Duodenal mucosa (tissue), 2 donors: ENCODE results near the gene NUP43.
"Not testable (repeated sequence)": the region's sequence is repeated elsewhere in the genome, so short reads cannot be mapped to it uniquely, and the experiment has no call there.

ENCODE experiments used
- H3K27ac ChIP-seq: one replicate; pipeline ENCODE4 v1.7.0; 2013; ENCODE audit warnings: low read depth, low read length
- H3K27me3 ChIP-seq, 2 donors: one replicate each; pipeline ENCODE4 v1.7.0; 2013; ENCODE audit warnings: low read length in 2 of 2, control low read depth in 1 of 2; ENCODE audit not compliant: insufficient read depth in 2 of 2, control insufficient read depth in 1 of 2
- H3K36me3 ChIP-seq, 2 donors: one replicate each; pipeline ENCODE4 v1.7.0; 2013; ENCODE audit warnings: low read length in 2 of 2, control low read depth in 1 of 2; ENCODE audit not compliant: insufficient read depth in 2 of 2, control insufficient read depth in 1 of 2
- H3K4me1 ChIP-seq, 2 donors: one replicate each; pipeline ENCODE4 v1.7.0; 2013; ENCODE audit warnings: low read length in 2 of 2, control low read depth in 1 of 2; ENCODE audit not compliant: insufficient read depth in 2 of 2, control insufficient read depth in 1 of 2
- H3K4me3 ChIP-seq, 2 donors: one replicate each; pipeline ENCODE4 v1.7.0; 2013; ENCODE audit warnings: low read length in 2 of 2, low read depth in 1 of 2
- H3K9ac ChIP-seq, 2 donors: one replicate each; pipeline ENCODE4 v1.7.0; 2013; ENCODE audit warnings: low read length in 2 of 2, low read depth in 1 of 2
- H3K9me3 ChIP-seq, 2 donors: one replicate each; pipeline ENCODE4 v1.7.0; 2013; ENCODE audit warnings: low read length in 2 of 2, control low read depth in 1 of 2; ENCODE audit not compliant: control insufficient read depth in 1 of 2

Gene NUP43

GRCh38 chr6:149763866-149764265, 17.5 kb upstream of the NUP43 start:
- Histone ChIP-seq H3K4me1 (no peaks in the 10 kb centered on the region), H3K27ac (no peak overlapping the region), H3K4me3 (no peak overlapping the region), H3K9ac (no peak overlapping the region), H3K36me3 (peaks cover 0 to 13% of the 10 kb centered on the region in 2 donors), H3K9me3 (no peaks in the 10 kb centered on the region), H3K27me3 (no peaks in the 10 kb centered on the region)

- H3K9ac ChIP-seq = no peak overlapping the region
- no peaks in the 10 kb centered on the region for H3K27me3 ChIP-seq
- H3K4me1 ChIP-seq = no peaks in the 10 kb centered on the region
- H3K4me3 ChIP-seq = no peak overlapping the region
- peaks cover 0 to 5% of the 10 kb centered on the region in 2 donors for H3K36me3 ChIP-seq
- no peak overlapping the region for H3K27ac ChIP-seq
- no peaks in the 10 kb centered on the region for H3K9me3 ChIP-seq
Measured at GRCh38 chr6:149761438-149761837, 15.1 kb upstream of the NUP43 start.

GRCh38 chr6:149756261-149756636, 9.9 kb upstream of the NUP43 start:
- H3K4me1 ChIP-seq = peaks cover under 1 to 6% of the 10 kb centered on the region in 2 donors
- no peaks in the 10 kb centered on the region for H3K27me3 ChIP-seq
- H3K36me3 ChIP-seq = no peaks in the 10 kb centered on the region
- H3K4me3 ChIP-seq = no peak overlapping the region
- no peak overlapping the region for H3K9ac ChIP-seq
- no peak overlapping the region for H3K27ac ChIP-seq
- no peaks in the 10 kb centered on the region for H3K9me3 ChIP-seq

- Histone ChIP-seq H3K27ac (no peak overlapping the region), H3K4me3 (no peak overlapping the region), H3K9ac (no peak overlapping the region), H3K27me3 (no peaks in the 10 kb centered on the region), H3K36me3 (no peaks in the 10 kb centered on the region), H3K4me1 (peaks cover 7 to 8% of the 10 kb centered on the region in 2 donors), H3K9me3 (no peaks in the 10 kb centered on the region)
Measured at GRCh38 chr6:149755300-149756260, 9.3 kb upstream of the NUP43 start.

- no peaks in the 10 kb centered on the region for H3K9me3 ChIP-seq
- H3K9ac ChIP-seq = no peak overlapping the region
- no peak overlapping the region for H3K27ac ChIP-seq
- no peaks in the 10 kb centered on the region for H3K27me3 ChIP-seq
- no peak overlapping the region for H3K4me3 ChIP-seq
- peaks cover 11 to 12% of the 10 kb centered on the region in 2 donors for H3K4me1 ChIP-seq
- H3K36me3 ChIP-seq = no peaks in the 10 kb centered on the region
Measured at GRCh38 chr6:149754548-149754947, 8.2 kb upstream of the NUP43 start.

GRCh38 chr6:149753374-149753637, 7.0 kb upstream of the NUP43 start:
- H3K9me3 ChIP-seq, H3K27me3 ChIP-seq, H3K4me3 ChIP-seq, H3K27ac ChIP-seq, H3K36me3 ChIP-seq, H3K9ac ChIP-seq: not testable (repeated sequence)
- H3K4me1 ChIP-seq = peaks cover 12 to 14% of the 10 kb centered on the region in 2 donors

- no peaks in the 10 kb centered on the region for H3K9me3 ChIP-seq
- no peak overlapping the region for H3K4me3 ChIP-seq
- no peaks in the 10 kb centered on the region for H3K36me3 ChIP-seq
- no peak overlapping the region for H3K9ac ChIP-seq
- no peaks in the 10 kb centered on the region for H3K27me3 ChIP-seq
- peaks cover 12 to 14% of the 10 kb centered on the region in 2 donors for H3K4me1 ChIP-seq
- no peak overlapping the region for H3K27ac ChIP-seq
Measured at GRCh38 chr6:149752600-149753373, 6.5 kb upstream of the NUP43 start.

GRCh38 chr6:149751920-149752319, 5.6 kb upstream of the NUP43 start:
- not testable (repeated sequence) for H3K27ac ChIP-seq, H3K9me3 ChIP-seq, H3K9ac ChIP-seq, H3K4me3 ChIP-seq, H3K27me3 ChIP-seq, H3K36me3 ChIP-seq
- peaks cover 14 to 17% of the 10 kb centered on the region in 2 donors for H3K4me1 ChIP-seq

GRCh38 chr6:149751239-149751638, 4.9 kb upstream of the NUP43 start:
- Histone ChIP-seq H3K27ac (no peak overlapping the region), H3K27me3 (no peaks in the 10 kb centered on the region), H3K36me3 (no peaks in the 10 kb centered on the region), H3K9me3 (no peaks in the 10 kb centered on the region), H3K4me1 (peaks cover 19 to 22% of the 10 kb centered on the region in 2 donors), H3K9ac (no peak overlapping the region), H3K4me3 (no peak overlapping the region)

- Histone ChIP-seq H3K9ac (peak overlapping the region; percentile 98 to 99), H3K4me3 (peak overlapping the region; percentile 96 to 97), H3K4me1 (peaks cover 24 to 29% of the 10 kb centered on the region in 2 donors), H3K36me3 (no peaks in the 10 kb centered on the region), H3K27me3 (no peaks in the 10 kb centered on the region), H3K27ac (peak overlapping the region; percentile 89), H3K9me3 (no peaks in the 10 kb centered on the region)
Measured at GRCh38 chr6:149750136-149750609, 3.8 kb upstream of the NUP43 start.
